Measurements from ENCODE around the gene NR5A2. TPM values are rescaled to one million over a fixed set of nuclear protein-coding genes. Genes with fewer than 3 reads are reported as not detected.

Gene NR5A2
- total RNA-seq, 4 donors from 2014 or later = 5.0 to 21.5 (median 11.8) TPM

DNA sequence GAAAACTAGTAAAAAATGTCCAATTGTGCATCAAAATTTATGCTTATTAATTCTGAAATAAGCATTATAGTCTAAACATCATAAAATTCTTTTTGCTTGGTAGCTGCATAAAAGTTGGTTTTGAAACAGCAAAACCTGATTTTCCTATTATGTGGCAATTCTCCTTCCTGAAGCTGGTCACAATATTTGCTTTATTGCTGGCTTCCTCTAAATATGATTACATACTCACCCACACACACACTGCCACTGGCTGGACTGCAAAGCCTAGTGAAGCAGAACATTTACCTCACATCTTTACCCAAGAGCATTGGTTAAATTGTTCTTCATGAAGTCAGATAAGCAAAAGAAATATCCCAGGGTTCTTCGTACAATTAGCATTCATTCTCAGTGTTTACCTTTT, 103.0 kb downstream of the NR5A2 start:
- Histone ChIP-seq H3K9me3 (no peaks in the 10 kb centered on the region), H3K4me3 (no peak overlapping the region), H3K4me1 (no peaks in the 10 kb centered on the region), H3K27ac (no peak overlapping the region), H3K27me3 (no peaks in the 10 kb centered on the region), H3K36me3 (no peaks in the 10 kb centered on the region)
- DNase-seq = no peak
- intact Hi-C loops (cut with DNase I; ENCODE audit: low total_unique reads) = no loop called here
- TF ChIP-seq POLR2A (IDR thresholded peaks at IDR 0.05) = no peak
- TF ChIP-seq, protein P1, sequence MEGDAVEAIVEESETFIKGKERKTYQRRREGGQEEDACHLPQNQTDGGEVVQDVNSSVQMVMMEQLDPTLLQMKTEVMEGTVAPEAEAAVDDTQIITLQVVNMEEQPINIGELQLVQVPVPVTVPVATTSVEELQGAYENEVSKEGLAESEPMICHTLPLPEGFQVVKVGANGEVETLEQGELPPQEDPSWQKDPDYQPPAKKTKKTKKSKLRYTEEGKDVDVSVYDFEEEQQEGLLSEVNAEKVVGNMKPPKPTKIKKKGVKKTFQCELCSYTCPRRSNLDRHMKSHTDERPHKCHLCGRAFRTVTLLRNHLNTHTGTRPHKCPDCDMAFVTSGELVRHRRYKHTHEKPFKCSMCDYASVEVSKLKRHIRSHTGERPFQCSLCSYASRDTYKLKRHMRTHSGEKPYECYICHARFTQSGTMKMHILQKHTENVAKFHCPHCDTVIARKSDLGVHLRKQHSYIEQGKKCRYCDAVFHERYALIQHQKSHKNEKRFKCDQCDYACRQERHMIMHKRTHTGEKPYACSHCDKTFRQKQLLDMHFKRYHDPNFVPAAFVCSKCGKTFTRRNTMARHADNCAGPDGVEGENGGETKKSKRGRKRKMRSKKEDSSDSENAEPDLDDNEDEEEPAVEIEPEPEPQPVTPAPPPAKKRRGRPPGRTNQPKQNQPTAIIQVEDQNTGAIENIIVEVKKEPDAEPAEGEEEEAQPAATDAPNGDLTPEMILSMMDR (IDR thresholded peaks at IDR 0.05) = no peak

DNA sequence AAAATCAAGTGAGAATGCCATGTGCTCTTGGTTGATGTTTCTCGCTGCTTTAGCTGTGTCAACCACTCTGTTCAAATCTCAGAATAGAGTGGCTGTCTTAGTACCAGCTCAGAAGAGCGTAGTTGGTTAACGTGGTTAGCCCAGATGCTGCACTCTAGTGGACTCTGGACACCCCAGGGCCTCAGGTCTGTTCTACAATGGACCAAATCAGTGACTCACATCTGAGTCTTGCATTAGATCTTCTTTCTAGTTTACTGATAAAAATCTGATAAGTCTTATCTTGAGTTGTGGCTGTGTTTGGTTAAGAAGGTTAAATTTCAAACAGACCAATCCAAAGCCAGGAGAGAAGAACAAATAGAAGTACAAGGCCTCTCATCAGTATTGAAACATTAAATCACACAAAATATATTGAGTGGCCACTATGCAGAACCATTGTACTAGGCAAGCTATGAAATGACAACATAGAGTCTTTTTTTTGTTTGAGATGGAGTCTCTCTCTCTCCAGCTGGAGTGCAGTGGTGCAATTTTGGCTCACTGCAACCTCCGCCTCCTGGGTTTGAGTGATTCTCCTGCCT, 104.1 kb downstream of the NR5A2 start:
- no peaks in the 10 kb centered on the region for H3K27me3 ChIP-seq
- TF ChIP-seq, protein P1 (IDR thresholded peaks at IDR 0.05) = no peak
- TF ChIP-seq POLR2A (IDR thresholded peaks at IDR 0.05) = no peak

DNA sequence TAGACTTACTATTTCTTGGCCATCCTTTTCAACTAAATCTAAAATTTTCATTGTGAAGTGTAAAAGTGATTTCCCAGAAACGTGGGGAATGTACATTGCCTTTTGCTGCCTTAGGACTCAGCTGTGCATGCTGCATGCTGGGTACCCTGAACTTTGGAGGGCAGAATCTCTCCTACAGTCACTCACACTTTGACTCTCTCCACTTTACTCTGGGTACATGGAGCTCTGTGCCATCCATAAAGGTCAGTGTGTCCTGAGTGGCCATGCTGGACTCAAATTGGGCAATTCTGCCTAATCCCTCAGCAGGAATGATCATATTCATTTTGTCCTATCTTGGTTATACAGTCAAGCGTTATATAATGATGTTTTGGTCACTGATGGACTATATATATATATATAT, 105.6 kb downstream of the NR5A2 start:
- no peak for DNase-seq
- Histone ChIP-seq H3K4me3 (no peak overlapping the region), H3K36me3 (no peaks in the 10 kb centered on the region), H3K4me1 (no peaks in the 10 kb centered on the region), H3K27me3 (no peaks in the 10 kb centered on the region), H3K9me3 (no peaks in the 10 kb centered on the region), H3K27ac (no peak overlapping the region)
- intact Hi-C loops (cut with DNase I; ENCODE audit: low total_unique reads) = no loop called here
- no peak for TF ChIP-seq POLR2A (IDR thresholded peaks at IDR 0.05)
- TF ChIP-seq, protein P1 (IDR thresholded peaks at IDR 0.05) = no peak

More for the DNA sequence above, 104.1 kb downstream of the NR5A2 start:
- intact Hi-C loops (cut with DNase I; ENCODE audit: low total_unique reads) = no loop called here
- Histone ChIP-seq H3K27ac (no peak overlapping the region), H3K4me1 (no peaks in the 10 kb centered on the region), H3K36me3 (no peaks in the 10 kb centered on the region), H3K9me3 (no peaks in the 10 kb centered on the region), H3K4me3 (no peak overlapping the region)
- DNase-seq = no peak

DNA sequence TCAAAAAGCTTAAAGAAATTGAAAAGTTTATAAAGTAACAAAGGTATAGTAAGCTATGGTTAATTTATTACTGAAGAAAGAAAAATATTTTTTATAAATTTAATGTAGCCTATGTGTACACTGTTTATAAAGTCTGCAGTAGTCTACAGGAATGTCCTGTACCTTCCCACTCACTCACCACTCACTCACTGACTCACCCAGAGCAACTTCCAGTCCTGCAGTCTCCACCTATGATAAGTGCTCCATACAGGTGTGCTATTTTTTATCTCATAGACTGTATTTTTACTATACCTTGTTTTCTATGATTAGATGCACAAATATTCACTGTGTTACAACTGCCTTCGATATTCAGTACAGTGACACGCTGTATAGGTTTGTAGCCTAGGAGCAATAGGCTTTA, 106.6 kb downstream of the NR5A2 start:
- Histone ChIP-seq H3K27me3 (no peaks in the 10 kb centered on the region), H3K27ac (no peak overlapping the region), H3K36me3 (no peaks in the 10 kb centered on the region), H3K4me1 (no peaks in the 10 kb centered on the region), H3K4me3 (no peak overlapping the region), H3K9me3 (no peaks in the 10 kb centered on the region)
- no peak for DNase-seq
- intact Hi-C loops (cut with DNase I; ENCODE audit: low total_unique reads) = no loop called here
- TF ChIP-seq POLR2A (IDR thresholded peaks at IDR 0.05) = no peak
- TF ChIP-seq, protein P1 (IDR thresholded peaks at IDR 0.05) = no peak

DNA sequence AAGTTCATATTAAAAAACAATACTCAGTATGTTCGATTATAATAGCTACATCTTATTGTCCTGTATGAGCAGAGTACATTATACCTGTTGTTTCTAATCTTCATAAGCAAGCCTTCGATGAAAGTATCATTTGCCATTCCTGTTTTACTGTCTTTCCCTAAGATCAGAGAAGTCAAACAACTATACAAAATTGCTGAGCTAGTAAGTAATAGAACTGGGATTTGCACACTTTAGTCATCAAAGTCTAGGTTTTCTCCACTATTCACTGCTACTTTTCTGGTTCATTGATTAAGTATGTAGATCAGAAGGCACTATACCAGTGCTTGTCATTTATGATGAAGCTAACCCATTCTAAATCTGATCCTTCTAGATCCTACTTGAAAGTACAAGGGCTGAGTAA, 108.9 kb downstream of the NR5A2 start:
- H3K27ac ChIP-seq = no peak overlapping the region
- TF ChIP-seq, protein P1 (IDR thresholded peaks at IDR 0.05) = no peak
- no peak for TF ChIP-seq POLR2A (IDR thresholded peaks at IDR 0.05)
- no peaks in the 10 kb centered on the region for H3K27me3 ChIP-seq
- H3K4me3 ChIP-seq = no peak overlapping the region
- no peaks in the 10 kb centered on the region for H3K4me1 ChIP-seq
- H3K36me3 ChIP-seq = no peaks in the 10 kb centered on the region
- H3K9me3 ChIP-seq = no peaks in the 10 kb centered on the region
- no peak for DNase-seq
- intact Hi-C loops (cut with DNase I; ENCODE audit: low total_unique reads) = no loop called here
